ENCODE data around the gene RFPL3. TPM values are rescaled to one million over a fixed set of nuclear protein-coding genes. Genes with fewer than 3 reads are reported as not detected.

RFPL3 gene
- total and polyA plus RNA-seq, 2 experiments from 2014 or later: not detected

DNA sequence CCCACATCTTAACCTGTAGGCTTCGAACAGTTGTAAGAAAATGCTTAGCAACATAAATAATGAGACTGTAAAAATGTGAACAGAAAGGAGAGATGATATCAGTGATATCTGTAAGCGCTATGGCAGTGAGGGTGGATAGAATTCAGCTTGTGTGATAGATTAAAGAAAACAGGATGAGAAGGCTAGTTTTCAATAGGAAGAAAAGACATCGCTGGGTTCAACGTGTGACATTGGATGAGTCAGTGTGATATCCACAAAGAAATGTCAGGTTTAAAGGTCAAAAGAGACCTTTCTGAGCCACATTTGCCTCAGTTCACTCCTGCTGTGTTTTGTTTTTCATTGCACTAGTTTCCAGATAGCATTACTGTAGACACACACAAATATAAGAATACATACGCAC, 13.7 kb upstream of the RFPL3 start:
- TF ChIP-seq, protein P1, sequence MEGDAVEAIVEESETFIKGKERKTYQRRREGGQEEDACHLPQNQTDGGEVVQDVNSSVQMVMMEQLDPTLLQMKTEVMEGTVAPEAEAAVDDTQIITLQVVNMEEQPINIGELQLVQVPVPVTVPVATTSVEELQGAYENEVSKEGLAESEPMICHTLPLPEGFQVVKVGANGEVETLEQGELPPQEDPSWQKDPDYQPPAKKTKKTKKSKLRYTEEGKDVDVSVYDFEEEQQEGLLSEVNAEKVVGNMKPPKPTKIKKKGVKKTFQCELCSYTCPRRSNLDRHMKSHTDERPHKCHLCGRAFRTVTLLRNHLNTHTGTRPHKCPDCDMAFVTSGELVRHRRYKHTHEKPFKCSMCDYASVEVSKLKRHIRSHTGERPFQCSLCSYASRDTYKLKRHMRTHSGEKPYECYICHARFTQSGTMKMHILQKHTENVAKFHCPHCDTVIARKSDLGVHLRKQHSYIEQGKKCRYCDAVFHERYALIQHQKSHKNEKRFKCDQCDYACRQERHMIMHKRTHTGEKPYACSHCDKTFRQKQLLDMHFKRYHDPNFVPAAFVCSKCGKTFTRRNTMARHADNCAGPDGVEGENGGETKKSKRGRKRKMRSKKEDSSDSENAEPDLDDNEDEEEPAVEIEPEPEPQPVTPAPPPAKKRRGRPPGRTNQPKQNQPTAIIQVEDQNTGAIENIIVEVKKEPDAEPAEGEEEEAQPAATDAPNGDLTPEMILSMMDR (conservative IDR thresholded peaks at IDR 0.05; ENCODE audit: low read depth in 2 of 2): no peak
- TF ChIP-seq CREB1 (CRISPR knock-in tag; IDR thresholded peaks at IDR 0.05; ENCODE audit: low read depth) (no peak), EZH2phosphoT487 (IDR thresholded peaks at IDR 0.05; ENCODE audit: unreplicated experiment) (no peak), ZNF331 (CRISPR knock-in tag; IDR thresholded peaks at IDR 0.05; ENCODE audit: low read depth) (no peak), POLR2AphosphoS5 (IDR thresholded peaks at IDR 0.05; ENCODE audit: low read depth) (no peak), EZH2 (IDR thresholded peaks at IDR 0.05; ENCODE audit: low read depth, unreplicated experiment) (no peak), ZNF114 (CRISPR knock-in tag; IDR thresholded peaks at IDR 0.05) (no peak), JUNB (IDR thresholded peaks at IDR 0.05; ENCODE audit: unreplicated experiment) (no peak), STAT1 (IDR thresholded peaks at IDR 0.05; ENCODE audit: unreplicated experiment) (no peak), NANOG (IDR thresholded peaks at IDR 0.05; ENCODE audit: borderline replicate concordance) (no peak)
- TF ChIP-seq, protein P2, sequence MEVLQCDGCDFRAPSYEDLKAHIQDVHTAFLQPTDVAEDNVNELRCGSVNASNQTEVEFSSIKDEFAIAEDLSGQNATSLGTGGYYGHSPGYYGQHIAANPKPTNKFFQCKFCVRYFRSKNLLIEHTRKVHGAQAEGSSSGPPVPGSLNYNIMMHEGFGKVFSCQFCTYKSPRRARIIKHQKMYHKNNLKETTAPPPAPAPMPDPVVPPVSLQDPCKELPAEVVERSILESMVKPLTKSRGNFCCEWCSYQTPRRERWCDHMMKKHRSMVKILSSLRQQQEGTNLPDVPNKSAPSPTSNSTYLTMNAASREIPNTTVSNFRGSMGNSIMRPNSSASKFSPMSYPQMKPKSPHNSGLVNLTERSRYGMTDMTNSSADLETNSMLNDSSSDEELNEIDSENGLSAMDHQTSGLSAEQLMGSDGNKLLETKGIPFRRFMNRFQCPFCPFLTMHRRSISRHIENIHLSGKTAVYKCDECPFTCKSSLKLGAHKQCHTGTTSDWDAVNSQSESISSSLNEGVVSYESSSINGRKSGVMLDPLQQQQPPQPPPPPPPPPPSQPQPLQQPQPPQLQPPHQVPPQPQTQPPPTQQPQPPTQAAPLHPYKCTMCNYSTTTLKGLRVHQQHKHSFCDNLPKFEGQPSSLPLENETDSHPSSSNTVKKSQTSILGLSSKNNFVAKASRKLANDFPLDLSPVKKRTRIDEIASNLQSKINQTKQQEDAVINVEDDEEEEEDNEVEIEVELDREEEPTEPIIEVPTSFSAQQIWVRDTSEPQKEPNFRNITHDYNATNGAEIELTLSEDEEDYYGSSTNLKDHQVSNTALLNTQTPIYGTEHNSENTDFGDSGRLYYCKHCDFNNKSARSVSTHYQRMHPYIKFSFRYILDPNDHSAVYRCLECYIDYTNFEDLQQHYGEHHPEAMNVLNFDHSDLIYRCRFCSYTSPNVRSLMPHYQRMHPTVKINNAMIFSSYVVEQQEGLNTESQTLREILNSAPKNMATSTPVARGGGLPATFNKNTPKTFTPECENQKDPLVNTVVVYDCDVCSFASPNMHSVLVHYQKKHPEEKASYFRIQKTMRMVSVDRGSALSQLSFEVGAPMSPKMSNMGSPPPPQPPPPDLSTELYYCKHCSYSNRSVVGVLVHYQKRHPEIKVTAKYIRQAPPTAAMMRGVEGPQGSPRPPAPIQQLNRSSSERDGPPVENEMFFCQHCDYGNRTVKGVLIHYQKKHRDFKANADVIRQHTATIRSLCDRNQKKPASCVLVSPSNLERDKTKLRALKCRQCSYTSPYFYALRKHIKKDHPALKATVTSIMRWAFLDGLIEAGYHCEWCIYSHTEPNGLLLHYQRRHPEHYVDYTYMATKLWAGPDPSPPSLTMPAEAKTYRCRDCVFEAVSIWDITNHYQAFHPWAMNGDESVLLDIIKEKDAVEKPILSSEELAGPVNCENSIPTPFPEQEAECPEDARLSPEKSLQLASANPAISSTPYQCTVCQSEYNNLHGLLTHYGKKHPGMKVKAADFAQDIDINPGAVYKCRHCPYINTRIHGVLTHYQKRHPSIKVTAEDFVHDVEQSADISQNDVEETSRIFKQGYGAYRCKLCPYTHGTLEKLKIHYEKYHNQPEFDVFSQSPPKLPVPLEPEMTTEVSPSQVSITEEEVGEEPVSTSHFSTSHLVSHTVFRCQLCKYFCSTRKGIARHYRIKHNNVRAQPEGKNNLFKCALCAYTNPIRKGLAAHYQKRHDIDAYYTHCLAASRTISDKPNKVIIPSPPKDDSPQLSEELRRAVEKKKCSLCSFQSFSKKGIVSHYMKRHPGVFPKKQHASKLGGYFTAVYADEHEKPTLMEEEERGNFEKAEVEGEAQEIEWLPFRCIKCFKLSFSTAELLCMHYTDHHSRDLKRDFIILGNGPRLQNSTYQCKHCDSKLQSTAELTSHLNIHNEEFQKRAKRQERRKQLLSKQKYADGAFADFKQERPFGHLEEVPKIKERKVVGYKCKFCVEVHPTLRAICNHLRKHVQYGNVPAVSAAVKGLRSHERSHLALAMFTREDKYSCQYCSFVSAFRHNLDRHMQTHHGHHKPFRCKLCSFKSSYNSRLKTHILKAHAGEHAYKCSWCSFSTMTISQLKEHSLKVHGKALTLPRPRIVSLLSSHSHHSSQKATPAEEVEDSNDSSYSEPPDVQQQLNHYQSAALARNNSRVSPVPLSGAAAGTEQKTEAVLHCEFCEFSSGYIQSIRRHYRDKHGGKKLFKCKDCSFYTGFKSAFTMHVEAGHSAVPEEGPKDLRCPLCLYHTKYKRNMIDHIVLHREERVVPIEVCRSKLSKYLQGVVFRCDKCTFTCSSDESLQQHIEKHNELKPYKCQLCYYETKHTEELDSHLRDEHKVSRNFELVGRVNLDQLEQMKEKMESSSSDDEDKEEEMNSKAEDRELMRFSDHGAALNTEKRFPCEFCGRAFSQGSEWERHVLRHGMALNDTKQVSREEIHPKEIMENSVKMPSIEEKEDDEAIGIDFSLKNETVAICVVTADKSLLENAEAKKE (CRISPR knock-in tag; IDR thresholded peaks at IDR 0.05): no peak
- TF ChIP-seq, protein P3, sequence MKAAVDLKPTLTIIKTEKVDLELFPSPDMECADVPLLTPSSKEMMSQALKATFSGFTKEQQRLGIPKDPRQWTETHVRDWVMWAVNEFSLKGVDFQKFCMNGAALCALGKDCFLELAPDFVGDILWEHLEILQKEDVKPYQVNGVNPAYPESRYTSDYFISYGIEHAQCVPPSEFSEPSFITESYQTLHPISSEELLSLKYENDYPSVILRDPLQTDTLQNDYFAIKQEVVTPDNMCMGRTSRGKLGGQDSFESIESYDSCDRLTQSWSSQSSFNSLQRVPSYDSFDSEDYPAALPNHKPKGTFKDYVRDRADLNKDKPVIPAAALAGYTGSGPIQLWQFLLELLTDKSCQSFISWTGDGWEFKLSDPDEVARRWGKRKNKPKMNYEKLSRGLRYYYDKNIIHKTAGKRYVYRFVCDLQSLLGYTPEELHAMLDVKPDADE (IDR thresholded peaks at IDR 0.05): no peak
- TF ChIP-seq, protein P4, sequence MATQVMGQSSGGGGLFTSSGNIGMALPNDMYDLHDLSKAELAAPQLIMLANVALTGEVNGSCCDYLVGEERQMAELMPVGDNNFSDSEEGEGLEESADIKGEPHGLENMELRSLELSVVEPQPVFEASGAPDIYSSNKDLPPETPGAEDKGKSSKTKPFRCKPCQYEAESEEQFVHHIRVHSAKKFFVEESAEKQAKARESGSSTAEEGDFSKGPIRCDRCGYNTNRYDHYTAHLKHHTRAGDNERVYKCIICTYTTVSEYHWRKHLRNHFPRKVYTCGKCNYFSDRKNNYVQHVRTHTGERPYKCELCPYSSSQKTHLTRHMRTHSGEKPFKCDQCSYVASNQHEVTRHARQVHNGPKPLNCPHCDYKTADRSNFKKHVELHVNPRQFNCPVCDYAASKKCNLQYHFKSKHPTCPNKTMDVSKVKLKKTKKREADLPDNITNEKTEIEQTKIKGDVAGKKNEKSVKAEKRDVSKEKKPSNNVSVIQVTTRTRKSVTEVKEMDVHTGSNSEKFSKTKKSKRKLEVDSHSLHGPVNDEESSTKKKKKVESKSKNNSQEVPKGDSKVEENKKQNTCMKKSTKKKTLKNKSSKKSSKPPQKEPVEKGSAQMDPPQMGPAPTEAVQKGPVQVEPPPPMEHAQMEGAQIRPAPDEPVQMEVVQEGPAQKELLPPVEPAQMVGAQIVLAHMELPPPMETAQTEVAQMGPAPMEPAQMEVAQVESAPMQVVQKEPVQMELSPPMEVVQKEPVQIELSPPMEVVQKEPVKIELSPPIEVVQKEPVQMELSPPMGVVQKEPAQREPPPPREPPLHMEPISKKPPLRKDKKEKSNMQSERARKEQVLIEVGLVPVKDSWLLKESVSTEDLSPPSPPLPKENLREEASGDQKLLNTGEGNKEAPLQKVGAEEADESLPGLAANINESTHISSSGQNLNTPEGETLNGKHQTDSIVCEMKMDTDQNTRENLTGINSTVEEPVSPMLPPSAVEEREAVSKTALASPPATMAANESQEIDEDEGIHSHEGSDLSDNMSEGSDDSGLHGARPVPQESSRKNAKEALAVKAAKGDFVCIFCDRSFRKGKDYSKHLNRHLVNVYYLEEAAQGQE (IDR thresholded peaks at IDR 0.05; ENCODE audit: unreplicated experiment): no peak
- peaks cover 2% of the 10 kb centered on the region; the same call in 1 of the 3 replicates for H3K36me3 Mint-ChIP-seq (ENCODE audit: low read depth)
- H4K20me1 ChIP-seq (replicated peaks; ENCODE audit: insufficient read depth): no peaks in the 10 kb centered on the region
- no peaks in the 10 kb centered on the region for H3K27me3 ChIP-seq (ENCODE audit: insufficient read depth)
- H3K27ac Mint-ChIP-seq: no peak overlapping the region
- ATAC-seq: no peak
- no peaks in the 10 kb centered on the region for H3K9me2 ChIP-seq (ENCODE audit: insufficient read depth)
- DNase-seq (ENCODE audit: low spot score): no peak
- peaks cover 4% of the 10 kb centered on the region for H3K27me3 Mint-ChIP-seq (ENCODE audit: insufficient read depth, low read depth, poor library complexity)
- H3K27ac ChIP-seq (ENCODE audit: low read depth): no peak overlapping the region
- H3K79me2 ChIP-seq (replicated peaks; ENCODE audit: insufficient read depth): no peaks in the 10 kb centered on the region
- H3K4me2 ChIP-seq: no peak overlapping the region
- H3K4me1 Mint-ChIP-seq: peaks cover 4% of the 10 kb centered on the region; the same call in 1 of the 3 replicates
- no peaks in the 10 kb centered on the region for H3F3A ChIP-seq (replicated peaks; ENCODE audit: low read depth)
- H3K36me3 ChIP-seq (ENCODE audit: insufficient read depth): no peaks in the 10 kb centered on the region
- H3K4me1 ChIP-seq (ENCODE audit: insufficient read depth): no peaks in the 10 kb centered on the region
- no peak overlapping the region for H2AFZ ChIP-seq
- peaks cover 6% of the 10 kb centered on the region; the same call in 2 of the 3 replicates for H3K9me3 Mint-ChIP-seq
- H3K4me3 Mint-ChIP-seq: no peak overlapping the region
- H3K4me3 ChIP-seq: no peak overlapping the region

Data from GM23338 (cell line).